NCI-H146 treated with DMSO at 0.1 percent for 48 hours (cell line): Measurements from ENCODE around the gene TRIM40.
"Not testable (repeated sequence)": the region's sequence is repeated elsewhere in the genome, so short reads cannot be mapped to it uniquely, and the experiment has no call there.

Source experiments
- DNase-seq: peaks from one replicate; lab custom pipeline; 2025; ENCODE audit not compliant: unreplicated experiment; lab: John Stamatoyannopoulos, UW

The TRIM40 gene

GRCh38 chr6:30113003-30113759 lies 22.8 kb upstream of the TRIM40 start, which contains the start of gene TRIM31:
Gene TRIM31, minus strand, starts transcription at chr6:30113090. Its CDS starts 285 bp downstream, at chr6:30112805.
- DNase-seq, result no peak

- DNase-seq, result no peak
These were observed 22.1 kb upstream of the TRIM40 start for GRCh38 chr6:30113841-30114240.

GRCh38 chr6:30116724-30117123 lies 19.2 kb upstream of the TRIM40 start:
- DNase-seq, result no peak

GRCh38 chr6:30118691-30119090 lies 17.2 kb upstream of the TRIM40 start:
- not testable (repeated sequence) for DNase-seq

GRCh38 chr6:30121446-30122366 lies 14.2 kb upstream of the TRIM40 start:
- DNase-seq, result no peak

- DNase-seq, result no peak
These were observed 13.4 kb upstream of the TRIM40 start for GRCh38 chr6:30122515-30122914.

GRCh38 chr6:30127238-30128093 lies 8.5 kb upstream of the TRIM40 start:
- DNase-seq, result no peak

- no peak for DNase-seq
These were observed 6.4 kb upstream of the TRIM40 start for GRCh38 chr6:30129265-30130178.

GRCh38 chr6:30130179-30130679 lies 5.7 kb upstream of the TRIM40 start:
- DNase-seq, result no peak

GRCh38 chr6:30130887-30131862 lies 4.8 kb upstream of the TRIM40 start:
- DNase-seq, result peak; percentile 57

- DNase-seq, result no peak
These were observed 3.9 kb upstream of the TRIM40 start for GRCh38 chr6:30131947-30132497.

GRCh38 chr6:30135147-30135546 lies 793 bp upstream of the TRIM40 start:
- DNase-seq, result no peak

- no peak for DNase-seq
These were observed 788 bp downstream of the TRIM40 start for GRCh38 chr6:30136570-30137286.

- not testable (repeated sequence) for DNase-seq
These were observed 4.3 kb downstream of the TRIM40 start for GRCh38 chr6:30140240-30140639.

GRCh38 chr6:30142665-30143064 lies 6.7 kb downstream of the TRIM40 start:
- DNase-seq, result no peak

GRCh38 chr6:30143780-30144179 lies 7.8 kb downstream of the TRIM40 start:
- no peak for DNase-seq

GRCh38 chr6:30144811-30145210 lies 8.9 kb downstream of the TRIM40 start:
- no peak for DNase-seq

- no peak for DNase-seq
These were observed 9.9 kb downstream of the TRIM40 start for GRCh38 chr6:30145818-30146217.
